ENCODE data around the gene C1QTNF8.

GRCh38 chr16:1141191-1141590, 45.1 kb upstream of the C1QTNF8 start:
- TF ChIP-seq EZH2 (IDR thresholded peaks at IDR 0.05; ENCODE audit: insufficient read depth, poor library complexity, severe bottlenecking) (no peak), EZH2phosphoT487 (IDR thresholded peaks at IDR 0.05; ENCODE audit: insufficient read depth, low read depth) (no peak)

All from GM23248 (cell line).